ENCODE results near the gene BCL2L2. TPM values are rescaled to one million over a fixed set of nuclear protein-coding genes. Genes with fewer than 3 reads are reported as not detected.

BCL2L2 gene
- total RNA-seq, 2 donors from 2014 or later = 26.2 to 42.7 TPM

GRCh38 chr14:23286020-23286901 lies 20.4 kb upstream of the BCL2L2 start, which contains the start of gene HOMEZ:
TSS of gene HOMEZ (minus strand) at chr14:23286132. CDS start at chr14:23285952, 180 bp downstream.
- intact Hi-C loops (cut with DNase I) = no loop called here
- H3K27me3 ChIP-seq = no peaks in the 10 kb centered on the region
- no peaks in the 10 kb centered on the region for H3K9me3 ChIP-seq
- TF ChIP-seq CTCF (IDR thresholded peaks at IDR 0.05) = no peak
- H3K4me3 ChIP-seq = peak within 1 kb of the TSS; percentile 70
- H3K27ac ChIP-seq = peak within 1 kb of the TSS; percentile 99
- H3K4me1 ChIP-seq = peaks cover 4% of the 10 kb centered on the region
- H3K36me3 ChIP-seq = no peaks in the 10 kb centered on the region
- DNase-seq = peak; percentile 99
- peak within 1 kb of the TSS; percentile 79 to 98 for H3K9ac ChIP-seq (ENCODE audit: low read depth in 2 of 2, low read length in 2 of 2)

GRCh38 chr14:23286902-23287479 lies 19.6 kb upstream of the BCL2L2 start:
- TF ChIP-seq CTCF (IDR thresholded peaks at IDR 0.05) = no peak
- Histone ChIP-seq H3K9ac (ENCODE audit: low read depth in 2 of 2, low read length in 2 of 2) (peak overlapping the region; percentile 69 to 96), H3K27me3 (no peaks in the 10 kb centered on the region), H3K36me3 (no peaks in the 10 kb centered on the region), H3K4me1 (peaks cover 4% of the 10 kb centered on the region), H3K4me3 (peak overlapping the region; percentile 70), H3K9me3 (no peaks in the 10 kb centered on the region), H3K27ac (peak overlapping the region; percentile 99)
- DNase-seq = no peak
- intact Hi-C loops (cut with DNase I) = no loop called here

GRCh38 chr14:23294734-23295561 lies 11.7 kb upstream of the BCL2L2 start:
- DNase-seq = peak; percentile 31
- H3K4me3 ChIP-seq = peak overlapping the region; percentile 9
- H3K36me3 ChIP-seq = no peaks in the 10 kb centered on the region
- H3K9ac ChIP-seq (ENCODE audit: low read depth in 2 of 2, low read length in 2 of 2) = peak overlapping the region; percentile 34 to 37
- H3K27ac ChIP-seq = no peak overlapping the region
- peaks cover 3% of the 10 kb centered on the region for H3K4me1 ChIP-seq
- no peaks in the 10 kb centered on the region for H3K27me3 ChIP-seq
- peak; percentile 88 for TF ChIP-seq CTCF (IDR thresholded peaks at IDR 0.05)
- H3K9me3 ChIP-seq = no peaks in the 10 kb centered on the region
- intact Hi-C loops (cut with DNase I) = loop anchor here (10.0 kb wide), 1 partner anchor 170 kb away; no protein-coding TSS in a partner anchor

- no peak for DNase-seq
- no peak overlapping the region for H3K27ac ChIP-seq
- peaks cover 3% of the 10 kb centered on the region for H3K4me1 ChIP-seq
- no peak overlapping the region for H3K4me3 ChIP-seq
- no peaks in the 10 kb centered on the region for H3K36me3 ChIP-seq
- intact Hi-C loops (cut with DNase I) = loop anchor here (2.0 to 10.0 kb wide), 2 partner anchors 29 to 171 kb away; no protein-coding TSS in a partner anchor
- TF ChIP-seq CTCF (IDR thresholded peaks at IDR 0.05) = no peak
- H3K9me3 ChIP-seq = no peaks in the 10 kb centered on the region
- H3K27me3 ChIP-seq = no peaks in the 10 kb centered on the region
- no peak overlapping the region for H3K9ac ChIP-seq (ENCODE audit: low read depth in 2 of 2, low read length in 2 of 2)
Observed at GRCh38 chr14:23296012-23296777, 10.4 kb upstream of the BCL2L2 start.

Measured in colonic mucosa (tissue), 4 donors.